ENCODE results near the gene VPS41.
"Not testable (repeated sequence)": the region's sequence is repeated elsewhere in the genome, so short reads cannot be mapped to it uniquely, and the experiment has no call there.

VPS41 gene

DNA sequence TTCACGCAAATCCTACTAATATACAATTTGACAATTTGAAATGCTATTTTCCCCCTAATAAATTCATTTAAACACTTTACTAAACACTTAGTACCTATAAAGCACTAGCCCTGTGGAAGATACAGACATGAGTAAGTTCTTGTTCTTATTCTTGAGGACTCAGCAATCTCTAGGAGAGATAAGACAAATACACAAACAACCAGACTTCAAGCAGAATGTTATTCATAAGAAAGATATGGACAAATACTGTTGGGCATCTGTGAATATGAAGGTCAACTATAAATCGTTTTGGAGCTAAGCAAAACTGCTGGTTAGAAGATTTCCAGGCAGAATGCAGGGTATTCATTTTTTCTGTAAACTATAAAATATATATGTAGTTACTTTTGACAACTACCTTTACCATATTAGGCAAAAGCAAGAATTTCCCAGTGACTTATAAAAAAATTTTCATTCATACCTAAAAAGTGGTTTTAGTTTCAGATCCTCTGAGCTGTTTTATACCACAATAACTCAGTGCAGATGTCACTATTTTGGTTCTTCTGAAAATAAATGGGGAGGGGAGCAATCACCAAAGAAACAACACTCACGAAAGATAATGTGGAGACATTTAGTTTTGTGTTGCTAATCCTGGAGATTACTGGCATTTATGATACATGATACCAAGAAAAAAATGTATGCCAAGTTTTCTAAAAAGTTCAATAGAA, 3.8 kb downstream of the VPS41 start:
- no peak for DNase-seq

DNA sequence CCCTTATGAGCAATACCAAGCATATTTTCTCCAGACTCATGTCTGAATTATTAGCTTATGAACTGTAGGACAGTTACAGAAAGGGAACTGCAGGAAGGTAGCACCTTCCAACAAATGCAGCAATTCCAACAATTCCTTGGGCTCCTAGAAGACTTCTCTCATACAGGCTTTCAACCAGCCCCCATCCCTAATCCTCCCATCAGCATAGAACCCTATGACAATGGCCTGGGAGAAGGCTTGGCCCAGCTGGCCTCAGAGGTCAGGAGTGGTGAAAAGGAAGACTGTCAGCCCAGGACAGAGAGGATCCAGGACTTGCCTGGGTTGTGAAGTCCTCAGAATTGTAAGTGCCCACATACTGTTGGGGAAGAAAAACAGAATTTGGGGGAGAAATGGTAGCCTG, 5.9 kb downstream of the VPS41 start:
- DNase-seq, result no peak

DNA sequence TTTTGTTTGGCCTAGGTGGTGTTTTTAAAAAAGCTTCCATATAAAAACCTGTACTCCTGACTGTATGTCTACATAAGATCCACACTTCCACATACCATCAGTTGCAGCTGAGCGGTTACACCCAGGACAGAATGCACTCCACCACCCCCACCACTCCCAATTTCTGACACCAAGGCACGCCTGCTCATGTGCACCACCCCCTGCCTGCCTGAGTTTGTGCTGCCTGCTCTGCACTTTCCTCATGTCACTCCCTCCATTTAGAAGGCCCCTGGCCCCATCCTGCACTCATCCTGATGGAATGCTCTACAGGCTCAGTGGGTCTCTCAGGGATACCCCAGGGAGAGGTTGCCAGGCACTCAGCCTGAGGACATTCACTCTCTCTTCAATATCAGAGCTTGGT, 6.5 kb downstream of the VPS41 start:
- no peak for DNase-seq

DNA sequence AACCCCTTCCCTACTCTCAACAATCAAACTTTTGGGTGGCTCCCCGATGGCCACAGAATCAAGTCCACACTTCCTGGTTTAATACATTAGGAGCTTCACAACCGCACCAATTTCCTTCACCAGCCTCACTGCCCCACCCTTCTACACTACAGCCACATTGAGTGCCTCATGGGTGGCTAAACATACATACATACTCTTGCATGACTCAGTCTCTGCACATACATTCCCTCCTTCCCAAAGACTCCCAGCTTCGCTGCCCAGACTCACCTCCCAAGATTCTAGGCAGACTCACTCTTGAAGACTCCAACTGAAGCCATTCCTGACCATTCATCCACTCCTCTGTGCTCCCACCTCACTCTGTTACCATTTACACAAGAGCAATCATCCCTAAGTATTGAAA, 15.9 kb downstream of the VPS41 start:
- no peak for DNase-seq

DNA sequence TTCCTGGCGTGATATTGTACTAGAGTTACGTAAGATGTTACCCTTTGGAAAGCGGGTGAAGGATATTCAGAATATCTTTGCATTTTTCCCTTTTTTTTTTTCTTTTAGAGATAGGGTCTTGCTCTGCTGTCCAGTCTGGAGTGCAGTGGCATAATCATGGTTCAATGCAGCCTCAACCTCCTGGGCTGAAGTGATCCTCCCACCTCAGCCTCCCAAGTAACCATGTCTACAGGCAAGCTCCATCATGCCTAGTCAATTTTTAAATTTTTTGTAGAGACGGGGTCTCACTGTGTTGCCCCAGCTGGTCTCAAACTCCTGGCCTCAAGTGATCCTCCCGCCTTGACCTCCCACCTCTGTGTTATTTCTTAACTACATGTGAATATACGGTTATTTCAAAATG, 18.4 kb downstream of the VPS41 start:
- DNase-seq, result no peak

DNA sequence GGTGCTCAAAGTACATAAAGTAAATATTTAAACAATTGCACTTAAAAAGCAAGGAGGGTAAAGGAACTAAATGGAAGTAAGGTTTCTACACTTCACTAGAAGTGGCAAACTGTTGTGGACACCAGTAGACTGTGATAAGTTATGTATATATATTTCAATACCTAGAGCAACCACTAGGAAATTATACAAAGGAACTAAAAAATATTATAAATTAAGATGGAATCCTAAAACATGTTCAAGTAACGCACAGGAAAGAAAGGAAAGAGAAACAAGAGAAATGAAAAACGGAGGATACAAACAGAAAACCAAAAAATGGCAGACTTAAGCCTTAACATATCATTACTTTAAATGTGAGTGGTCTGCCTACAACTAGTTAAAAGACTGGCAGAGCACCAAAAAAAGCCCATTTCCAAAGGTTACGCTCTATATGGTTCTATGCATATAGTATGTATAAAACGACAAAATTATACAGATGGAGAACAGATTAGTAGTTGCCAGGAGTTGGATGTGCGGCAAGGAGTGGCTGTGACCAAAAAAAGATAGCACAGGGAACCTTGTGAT, 19.0 kb downstream of the VPS41 start:
- DNase-seq, result no peak

DNA sequence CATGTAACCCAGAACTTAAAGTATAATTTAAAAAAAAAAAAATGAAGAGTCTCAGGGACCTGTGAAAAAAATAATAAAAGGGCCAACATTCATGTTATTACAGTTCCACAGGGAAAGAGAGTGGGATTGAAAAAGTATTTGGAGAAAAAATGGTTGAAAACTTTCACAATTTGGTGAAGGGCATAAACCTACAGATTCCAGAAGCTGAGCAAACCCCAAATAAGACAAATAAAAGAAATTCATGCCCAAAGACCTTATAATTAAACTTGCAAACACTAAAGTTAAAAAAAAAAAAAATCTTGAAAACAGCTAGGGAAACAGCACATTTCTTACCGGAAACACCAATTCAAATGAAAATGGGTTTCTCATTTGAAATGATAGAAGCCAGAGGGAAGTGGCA, 19.9 kb downstream of the VPS41 start:
- no peak for DNase-seq

DNA sequence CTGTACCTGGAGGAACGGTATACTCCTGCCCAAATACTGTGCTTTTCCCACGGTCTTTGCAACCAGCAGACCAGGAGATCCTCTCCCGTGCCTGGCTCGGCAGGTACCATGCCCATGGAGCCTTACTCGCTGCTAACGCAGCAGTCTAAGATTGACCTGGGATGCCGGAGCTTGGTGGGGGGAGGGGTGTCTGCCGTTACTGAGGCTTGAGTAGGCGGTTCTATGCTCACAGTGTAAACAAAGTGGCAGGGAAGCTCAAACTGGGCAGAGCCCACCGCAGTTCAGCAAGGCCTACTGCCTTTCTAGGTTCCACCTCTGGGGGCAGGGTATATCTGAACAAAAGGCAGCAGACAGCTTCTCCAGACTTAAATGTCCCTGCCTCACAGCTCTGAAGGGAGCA, 22.7 kb downstream of the VPS41 start:
- DNase-seq, result no peak

DNA sequence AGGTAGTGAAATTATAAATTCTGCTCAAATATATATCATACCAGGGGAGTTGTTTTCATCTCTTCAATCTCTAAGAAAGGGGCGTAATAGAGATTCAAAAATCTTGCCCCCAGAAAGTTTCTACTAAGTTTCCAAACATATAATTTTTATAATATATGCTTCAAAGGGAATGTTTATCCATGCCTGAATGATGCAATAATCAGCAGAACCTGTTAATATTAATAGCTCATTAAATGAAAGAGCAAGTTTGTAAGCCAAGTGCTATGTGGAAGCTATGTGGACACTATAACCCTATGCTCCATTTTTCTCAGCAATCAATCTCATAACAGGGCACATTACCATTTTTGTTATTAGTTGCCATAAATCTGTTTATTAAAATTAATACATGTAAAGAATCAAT, 25.3 kb downstream of the VPS41 start:
- no peak for DNase-seq

DNA sequence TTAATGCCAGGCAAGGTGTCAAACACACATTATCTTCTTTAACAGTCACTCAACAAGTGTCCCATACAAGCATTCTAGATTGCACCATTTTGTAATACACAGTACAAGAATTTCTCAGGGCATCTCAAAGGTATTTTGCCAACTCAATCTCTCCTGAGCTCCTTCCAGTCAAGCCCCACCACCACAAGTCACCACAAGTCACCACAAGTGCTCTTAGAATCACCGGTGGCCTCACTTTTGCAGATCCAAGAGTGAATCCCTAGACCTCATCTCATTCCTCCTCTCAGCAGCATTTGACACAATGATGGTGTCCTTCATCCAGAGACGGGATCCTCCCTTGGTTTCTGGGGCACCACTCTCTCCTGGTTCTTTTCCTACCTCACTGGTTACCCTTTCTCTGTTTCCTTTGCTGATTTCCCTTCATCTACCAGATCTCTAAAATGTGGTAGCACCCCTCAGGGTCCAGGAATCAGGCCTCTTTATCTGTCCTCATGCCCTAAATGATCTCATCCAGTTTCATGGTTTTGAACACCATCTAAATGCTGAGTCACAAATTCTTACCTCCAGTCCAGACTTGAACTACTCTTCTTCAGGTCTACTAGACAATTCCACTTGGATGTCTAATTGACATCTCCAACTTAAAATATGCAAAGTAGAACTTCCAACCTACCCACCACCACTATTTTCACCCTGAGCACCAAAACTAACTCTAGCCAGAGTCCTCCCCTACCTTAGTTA, 26.9 kb downstream of the VPS41 start:
- no peak for DNase-seq

DNA sequence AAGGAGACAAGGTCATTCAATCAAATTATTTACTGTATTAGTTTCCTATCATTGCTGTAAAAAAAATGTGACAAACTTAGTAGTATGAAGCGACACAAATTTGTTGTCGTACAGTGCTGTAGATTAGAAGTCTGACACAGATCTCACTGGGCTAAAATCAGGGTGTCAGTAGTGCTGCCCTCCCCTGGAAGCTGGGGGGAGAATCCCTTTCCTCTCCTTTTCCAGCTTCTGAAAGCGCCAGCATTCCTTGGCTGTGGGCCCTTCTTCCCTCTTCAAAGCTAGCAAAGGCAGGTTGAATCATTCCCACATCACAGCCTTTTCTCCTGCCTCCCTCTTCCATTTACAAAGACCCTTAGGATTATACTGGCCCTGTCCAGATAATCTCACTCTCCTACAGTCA, 28.0 kb downstream of the VPS41 start:
- no peak for DNase-seq

DNA sequence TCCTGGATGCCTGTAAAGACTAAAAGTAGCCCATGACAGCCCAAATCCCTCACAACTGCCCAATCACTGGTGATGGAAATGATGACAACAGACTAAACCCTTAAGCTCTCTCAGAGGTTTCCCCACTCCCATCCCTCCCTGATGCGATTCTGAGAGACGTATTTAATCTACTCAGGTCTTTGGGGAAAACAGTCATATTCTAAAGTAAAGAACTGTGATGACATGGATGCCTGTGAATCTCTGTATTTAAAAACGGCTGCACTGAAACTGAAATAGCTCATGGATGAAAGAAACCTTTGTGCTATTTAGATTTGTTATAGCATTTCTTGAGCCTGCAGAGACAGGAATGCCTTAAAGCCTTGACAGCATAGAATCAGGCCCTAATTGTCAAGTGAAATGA, 28.5 kb downstream of the VPS41 start:
- DNase-seq, result no peak

DNA sequence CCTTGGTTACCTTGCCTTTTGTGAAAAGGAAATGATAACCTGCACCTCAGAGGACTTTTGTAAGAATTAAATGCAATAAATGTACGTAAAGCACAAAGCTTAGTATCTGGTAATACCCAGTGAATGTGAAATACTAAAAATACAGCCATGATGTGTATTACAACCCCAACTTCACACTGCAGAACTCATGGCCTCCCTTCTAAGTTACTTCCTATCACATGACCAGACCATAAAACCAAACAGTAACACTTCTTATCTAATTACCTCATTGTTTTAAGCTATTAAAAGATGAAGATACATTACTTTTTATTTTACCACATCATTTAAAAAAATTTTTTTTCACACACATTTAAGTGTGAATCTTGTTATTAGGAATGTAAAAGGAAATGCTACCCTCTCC, 29.0 kb downstream of the VPS41 start:
- no peak for DNase-seq

DNA sequence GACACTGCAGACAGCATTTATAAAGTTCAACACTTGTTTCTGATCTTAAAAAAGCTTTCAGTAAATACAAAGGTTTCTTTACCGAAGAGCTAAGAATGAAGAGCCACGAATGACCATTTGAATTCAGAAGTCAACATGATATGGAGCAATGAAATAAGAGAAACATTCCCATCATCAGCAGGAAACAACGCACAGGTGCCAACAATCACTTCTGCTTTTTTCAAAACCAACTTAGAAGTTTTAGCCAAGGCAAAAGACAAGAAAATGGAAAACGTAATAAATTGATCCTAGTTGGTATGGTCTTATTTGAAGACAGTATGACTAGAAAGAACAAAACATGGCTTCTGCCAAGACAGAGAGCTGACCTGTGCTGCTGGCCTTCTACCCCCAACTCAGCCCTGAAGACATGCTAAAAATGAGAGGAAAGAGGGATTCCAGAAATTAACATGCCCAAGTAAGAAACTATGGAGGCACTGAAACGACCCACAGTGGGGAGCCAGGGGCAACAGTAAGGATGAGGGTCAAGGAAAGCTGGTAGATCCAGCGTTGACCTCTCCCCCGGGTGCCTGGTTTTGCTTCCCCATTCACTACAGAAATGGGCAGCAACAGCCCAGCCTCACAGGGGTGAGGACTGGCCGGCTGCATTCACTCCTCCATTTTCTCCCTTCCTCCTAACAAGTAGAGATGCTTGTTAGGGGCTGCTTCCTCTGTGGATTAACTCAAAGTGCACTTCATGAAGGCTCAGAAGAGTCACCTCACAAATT, 30.1 kb downstream of the VPS41 start:
- no peak for DNase-seq

DNA sequence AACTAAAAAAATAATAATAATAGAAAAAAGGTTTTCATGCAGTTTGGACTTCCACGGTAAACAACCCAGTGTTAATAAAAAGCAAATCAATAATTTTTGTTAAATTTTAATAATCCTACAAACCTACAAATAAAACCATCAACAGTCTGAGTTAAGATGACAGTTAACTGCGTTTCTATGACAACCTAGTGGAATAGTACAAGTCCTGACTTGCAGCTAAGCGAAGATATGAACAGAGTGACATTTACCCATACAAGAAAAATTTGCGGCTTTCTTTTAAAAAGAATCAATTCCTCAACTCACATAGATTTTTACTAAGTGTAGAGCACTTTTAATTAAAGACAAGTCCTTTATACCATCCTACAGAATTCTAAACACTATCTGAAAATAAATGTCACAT, 35.6 kb downstream of the VPS41 start:
- DNase-seq, result no peak

DNA sequence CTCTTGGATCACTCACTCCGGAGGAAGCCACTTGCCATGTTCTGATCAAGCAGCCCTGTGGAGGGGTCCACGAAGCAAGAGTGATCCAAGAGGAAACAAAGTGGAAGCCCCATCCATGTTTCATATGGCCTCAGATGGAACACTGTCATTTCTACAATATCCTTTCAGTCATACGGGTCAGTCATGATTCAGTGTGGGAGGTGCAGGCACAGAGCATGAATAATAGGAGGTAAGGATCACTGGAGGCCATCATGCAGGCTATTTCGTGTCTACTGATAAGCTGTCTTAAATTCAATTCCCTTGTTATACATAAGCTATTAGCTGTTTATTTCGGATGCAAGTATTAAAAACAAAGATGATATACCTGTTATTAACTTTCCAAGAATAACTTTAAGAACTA, 36.8 kb downstream of the VPS41 start:
- no peak for DNase-seq

DNA sequence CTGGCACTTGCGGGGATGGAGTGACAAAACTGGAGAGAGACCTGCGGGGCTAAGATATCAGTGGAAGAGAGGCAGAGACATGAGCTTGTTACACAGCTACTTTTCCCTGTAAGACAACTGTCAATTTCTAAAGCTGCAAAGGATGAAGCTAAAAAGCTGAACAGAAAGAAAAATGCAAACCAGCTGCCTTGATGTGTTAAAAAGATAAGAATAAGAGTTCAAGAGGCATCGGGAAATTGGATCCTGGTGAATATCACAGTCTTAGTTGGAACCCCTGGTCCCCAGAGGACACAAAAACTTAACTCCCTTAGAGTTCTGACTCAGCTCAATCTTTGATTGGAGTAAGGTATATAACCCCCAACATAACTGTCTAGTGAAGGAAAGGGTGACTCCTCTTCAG, 38.8 kb downstream of the VPS41 start:
- no peak for DNase-seq

DNA sequence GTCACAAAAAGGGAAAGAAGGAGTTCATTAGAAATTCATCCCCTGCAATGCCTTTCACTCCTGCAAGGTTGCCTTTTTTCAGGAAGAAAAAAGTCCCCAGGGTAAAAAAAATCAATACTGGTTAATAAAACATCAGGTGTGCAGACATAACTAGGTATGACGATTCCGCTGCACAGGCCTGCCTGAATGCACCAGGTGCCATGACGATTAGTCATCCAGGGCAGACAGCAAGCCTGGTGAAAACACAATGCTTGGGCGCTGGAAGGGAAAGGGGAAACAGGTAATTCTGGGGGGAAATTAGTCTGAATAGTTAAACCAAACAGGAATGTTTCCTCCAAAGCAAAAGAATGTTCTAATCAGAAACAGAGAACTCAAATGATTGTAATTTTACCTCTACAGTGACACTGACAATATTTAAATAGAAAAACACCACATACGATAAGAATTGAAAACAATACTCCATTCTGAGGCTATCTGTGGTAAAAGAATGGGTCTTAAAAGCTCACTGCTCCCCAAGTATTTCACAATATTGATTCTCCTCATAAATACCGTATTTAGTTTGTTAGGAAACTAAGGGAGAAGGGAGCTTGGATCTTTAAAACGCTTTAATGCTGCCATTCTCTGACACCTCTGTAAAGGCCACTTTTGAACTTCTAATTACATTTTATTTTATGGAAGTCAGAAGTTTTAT, 45.2 kb downstream of the VPS41 start:
- no peak for DNase-seq

DNA sequence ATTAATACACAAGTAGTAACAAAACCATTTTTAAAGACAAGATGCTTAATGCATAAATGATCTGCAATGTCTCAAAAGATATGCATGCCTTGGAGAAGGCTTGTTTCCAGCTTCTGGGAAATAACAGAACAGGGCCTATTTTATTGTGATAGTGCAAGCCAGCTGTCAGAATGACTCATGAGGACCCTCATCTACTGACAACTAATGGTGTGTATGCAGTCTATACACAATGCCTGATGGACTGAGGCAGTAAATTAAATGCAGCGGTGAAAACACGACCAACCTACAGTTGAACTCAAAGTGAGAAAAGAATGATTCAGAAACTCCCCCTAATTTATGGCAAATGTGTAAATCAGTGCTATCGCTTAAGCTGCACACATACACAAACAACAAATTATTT, 46.3 kb downstream of the VPS41 start:
- no peak for DNase-seq

DNA sequence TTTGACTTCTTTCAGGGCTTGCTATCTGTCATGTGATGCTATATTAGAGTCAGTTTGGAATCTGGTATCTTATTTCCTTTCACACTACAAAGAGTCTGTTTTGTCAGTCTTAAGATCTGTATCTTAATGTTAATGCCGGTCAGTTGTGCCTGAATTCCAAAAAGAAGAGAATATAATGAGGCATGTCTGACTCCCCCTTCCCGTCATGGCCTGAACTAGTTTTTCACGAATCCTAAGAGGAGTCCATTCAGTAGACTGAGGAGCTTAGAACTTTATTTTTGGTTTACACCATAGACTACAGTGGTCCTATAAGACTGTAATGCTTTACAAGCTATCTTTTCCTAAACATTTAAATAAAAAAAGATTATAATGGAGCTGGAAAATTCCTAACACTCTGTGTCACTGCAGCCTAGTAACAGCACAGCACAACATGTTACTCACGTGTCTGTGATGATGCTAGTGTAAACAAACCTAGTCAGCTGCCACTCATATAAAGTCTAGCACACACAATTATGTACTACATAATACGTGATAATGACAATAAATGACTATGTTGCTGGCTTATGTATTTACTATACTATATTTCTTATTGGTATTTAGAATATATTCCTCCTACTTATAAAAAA, 50.6 kb downstream of the VPS41 start:
- no peak for DNase-seq

DNA sequence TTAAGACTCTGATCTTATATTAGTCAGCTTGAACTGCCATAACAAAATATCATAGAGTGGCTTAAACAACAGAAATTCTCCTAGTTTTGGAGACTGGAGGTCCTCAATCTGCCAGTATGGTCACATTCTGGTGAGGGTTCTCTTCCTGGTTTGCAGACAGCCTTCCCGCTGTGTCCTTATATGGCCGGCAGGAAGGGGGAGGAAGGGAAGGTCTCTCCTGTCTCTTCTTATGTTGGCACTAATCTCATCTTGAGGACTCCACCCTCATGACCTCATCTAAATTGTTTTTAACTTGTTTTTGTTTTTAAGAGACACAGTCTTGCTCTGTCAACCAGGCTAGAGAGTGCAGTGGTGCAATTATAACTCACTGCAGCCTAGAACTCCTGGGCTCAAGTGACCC, 53.1 kb downstream of the VPS41 start:
- DNase-seq, result no peak

DNA sequence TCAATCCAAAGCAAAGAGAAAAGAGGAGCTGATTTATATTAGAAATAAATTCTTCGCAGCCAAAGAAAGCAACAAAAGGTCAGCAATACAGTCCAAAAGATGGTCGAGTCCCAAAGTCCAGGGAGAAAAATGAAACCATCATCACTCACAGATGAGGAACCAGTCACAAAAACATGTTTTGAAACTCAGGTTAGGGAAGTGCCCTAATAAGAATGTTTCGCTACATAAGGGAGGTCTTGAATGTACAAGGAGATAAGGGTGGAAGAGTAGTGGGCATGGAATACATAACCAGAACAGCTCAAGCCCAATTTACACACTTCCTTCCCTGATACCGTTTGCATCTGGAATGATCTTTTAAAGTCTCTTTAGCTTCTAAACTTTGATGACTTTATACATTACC, 53.6 kb downstream of the VPS41 start:
- no peak for DNase-seq

DNA sequence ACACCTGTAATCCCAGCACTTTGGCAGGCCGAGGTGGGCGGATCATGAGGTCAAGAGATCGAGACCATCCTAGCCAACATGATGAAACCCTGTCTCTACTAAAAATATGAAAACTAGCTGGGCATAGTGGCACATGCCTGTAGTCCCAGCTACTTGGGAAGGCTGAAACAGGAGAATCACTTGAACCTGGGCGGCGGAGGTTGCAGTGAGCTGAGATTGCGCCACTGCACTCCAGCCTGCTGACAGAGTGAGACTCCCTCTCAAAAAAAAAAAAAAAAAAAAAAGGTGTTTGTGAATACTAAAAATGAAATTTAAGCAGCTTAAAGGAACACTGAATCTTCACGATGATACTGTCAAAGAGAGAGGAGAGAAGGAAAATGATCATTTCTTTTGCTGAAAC, 54.0 kb downstream of the VPS41 start:
- DNase-seq, result not testable (repeated sequence)
